Measurements from ENCODE around the gene KIRREL3. TPM values are rescaled to one million over a fixed set of nuclear protein-coding genes. Genes with fewer than 3 reads are reported as not detected.

KIRREL3 gene
- polyA plus RNA-seq, 1 of the 3 experiments (the other 2 are of a cell fraction): 3.7 TPM

DNA sequence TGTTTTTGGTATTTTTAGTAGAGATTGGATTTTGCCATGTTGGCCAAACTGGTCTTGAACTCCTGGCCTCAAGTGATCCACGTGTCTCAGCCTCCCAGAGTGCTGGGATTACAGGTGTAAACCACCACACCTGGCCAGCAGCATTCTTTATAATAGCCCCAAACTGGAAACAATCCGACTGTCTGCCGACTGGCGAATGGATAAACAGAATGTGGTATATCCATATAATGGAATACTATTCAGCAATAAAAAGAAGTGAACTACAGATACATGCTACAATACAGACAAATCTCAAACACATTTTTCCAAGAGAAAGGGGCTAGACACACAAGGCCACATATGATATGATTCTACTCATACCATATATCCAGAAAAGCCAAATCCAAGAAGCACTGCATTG lies 493.8 kb downstream of the KIRREL3 start:
- Histone ChIP-seq H3K27me3 (ENCODE audit: insufficient read depth) (no peaks in the 10 kb centered on the region), H3K4me1 (ENCODE audit: control insufficient read depth in 1 of 2, insufficient read depth in 2 of 2, low read depth in 1 of 2, low read length in 1 of 2) (peaks cover 0 to 22% of the 10 kb centered on the region in 2 experiments; a peak in 2 of 4 replicates), H2AFZ (ENCODE audit: low read depth) (no peak overlapping the region), H3K9me2 (no peaks in the 10 kb centered on the region), H3K4me2 (no peak overlapping the region), H3K79me2 (ENCODE audit: insufficient read depth) (no peaks in the 10 kb centered on the region), H3K27ac (ENCODE audit: low read depth in 2 of 2, low read length in 1 of 2) (no peak overlapping the region), H4K20me1 (ENCODE audit: insufficient read depth) (no peaks in the 10 kb centered on the region), H3K9ac (no peak overlapping the region), H3K9me3 (peaks cover 6% of the 10 kb centered on the region; the same call in 1 of the 2 replicates), H3K4me3 (ENCODE audit: low read depth in 2 of 2, low read length in 1 of 2) (no peak overlapping the region), H3F3A (replicated peaks; ENCODE audit: insufficient read depth) (no peaks in the 10 kb centered on the region), H3K36me3 (replicated peaks in 1 of 2; ENCODE audit: control insufficient read depth in 1 of 2, insufficient read depth in 2 of 2, low read length in 1 of 2) (no peaks in the 10 kb centered on the region)
- ChIA-PET POLR2A (no interaction called here), CTCF (no interaction called here)
- TF ChIP-seq MEF2A (IDR thresholded peaks at IDR 0.05; ENCODE audit: borderline replicate concordance, low read depth) (no peak), JUND (IDR thresholded peaks at IDR 0.05) (no peak), SMC3 (IDR thresholded peaks at IDR 0.05; ENCODE audit: low read depth, low read length) (no peak)
- TF ChIP-seq, protein P1, sequence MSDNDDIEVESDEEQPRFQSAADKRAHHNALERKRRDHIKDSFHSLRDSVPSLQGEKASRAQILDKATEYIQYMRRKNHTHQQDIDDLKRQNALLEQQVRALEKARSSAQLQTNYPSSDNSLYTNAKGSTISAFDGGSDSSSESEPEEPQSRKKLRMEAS (IDR thresholded peaks at IDR 0.05; ENCODE audit: low read depth): no peak
- TF ChIP-seq, protein P2, sequence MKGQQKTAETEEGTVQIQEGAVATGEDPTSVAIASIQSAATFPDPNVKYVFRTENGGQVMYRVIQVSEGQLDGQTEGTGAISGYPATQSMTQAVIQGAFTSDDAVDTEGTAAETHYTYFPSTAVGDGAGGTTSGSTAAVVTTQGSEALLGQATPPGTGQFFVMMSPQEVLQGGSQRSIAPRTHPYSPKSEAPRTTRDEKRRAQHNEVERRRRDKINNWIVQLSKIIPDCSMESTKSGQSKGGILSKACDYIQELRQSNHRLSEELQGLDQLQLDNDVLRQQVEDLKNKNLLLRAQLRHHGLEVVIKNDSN (IDR thresholded peaks at IDR 0.05; ENCODE audit: borderline replicate concordance, low read depth): no peak
- no peak for DNase-seq
- WGBS (ENCODE audit: low lambda C conversion rate): 66% methylated on average over 4 of the region's 4 CpGs

DNA sequence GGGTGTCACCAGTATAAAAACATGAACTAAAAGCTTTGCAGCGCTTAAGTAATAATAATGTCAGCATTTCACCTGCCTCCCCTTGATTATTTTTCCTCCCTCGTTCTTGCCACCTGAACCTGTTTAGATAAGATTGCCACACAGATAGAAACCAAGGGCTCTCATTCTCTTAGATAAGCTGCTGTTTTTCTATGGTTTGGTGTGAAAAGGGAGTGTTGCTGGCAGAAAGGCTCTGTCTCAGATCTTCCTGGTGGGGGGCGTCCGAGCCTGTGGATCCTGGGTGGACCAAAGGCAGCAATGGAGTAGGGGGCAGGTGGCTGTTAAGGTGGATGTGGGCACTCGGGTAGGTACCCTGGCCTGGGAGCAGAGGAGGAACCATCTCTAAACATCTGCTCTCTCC lies 497.6 kb downstream of the KIRREL3 start:
- Histone ChIP-seq H3K4me3 (ENCODE audit: low read depth in 2 of 2, low read length in 1 of 2) (no peak overlapping the region), H3K9me3 (peaks cover 6% of the 10 kb centered on the region; the same call in 1 of the 2 replicates), H3K27ac (ENCODE audit: low read depth in 2 of 2, low read length in 1 of 2) (peak overlapping the region in 1 of 2 experiments; percentile 66; a peak in 2 of 4 replicates), H4K20me1 (ENCODE audit: insufficient read depth) (no peaks in the 10 kb centered on the region), H3K27me3 (ENCODE audit: insufficient read depth) (no peaks in the 10 kb centered on the region), H3K9me2 (no peaks in the 10 kb centered on the region), H3K4me1 (ENCODE audit: control insufficient read depth in 1 of 2, insufficient read depth in 2 of 2, low read depth in 1 of 2, low read length in 1 of 2) (peaks cover 0 to 28% of the 10 kb centered on the region in 2 experiments; a peak in 2 of 4 replicates), H3F3A (replicated peaks; ENCODE audit: insufficient read depth) (no peaks in the 10 kb centered on the region), H3K4me2 (no peak overlapping the region), H3K36me3 (replicated peaks in 1 of 2; ENCODE audit: control insufficient read depth in 1 of 2, insufficient read depth in 2 of 2, low read length in 1 of 2) (no peaks in the 10 kb centered on the region), H2AFZ (ENCODE audit: low read depth) (no peak overlapping the region), H3K79me2 (ENCODE audit: insufficient read depth) (no peaks in the 10 kb centered on the region), H3K9ac (no peak overlapping the region)
- ChIA-PET POLR2A (interaction anchor here (0.7 to 1.3 kb wide), 3 partner anchors 22 to 32 kb away, joined by 3 read pairs; no protein-coding TSS in a partner anchor), CTCF (interaction anchor here (1.1 to 3.4 kb wide), 8 partner anchors 11 to 146 kb away, joined by 3 to 21 read pairs (median 5); no protein-coding TSS in a partner anchor)
- no peak for TF ChIP-seq MXI1 (IDR thresholded peaks at IDR 0.05; ENCODE audit: low read depth, low read length)
- TF ChIP-seq GATA2 (CRISPR knock-in tag; IDR thresholded peaks at IDR 0.05): peak; percentile 58
- TF ChIP-seq, protein P3, sequence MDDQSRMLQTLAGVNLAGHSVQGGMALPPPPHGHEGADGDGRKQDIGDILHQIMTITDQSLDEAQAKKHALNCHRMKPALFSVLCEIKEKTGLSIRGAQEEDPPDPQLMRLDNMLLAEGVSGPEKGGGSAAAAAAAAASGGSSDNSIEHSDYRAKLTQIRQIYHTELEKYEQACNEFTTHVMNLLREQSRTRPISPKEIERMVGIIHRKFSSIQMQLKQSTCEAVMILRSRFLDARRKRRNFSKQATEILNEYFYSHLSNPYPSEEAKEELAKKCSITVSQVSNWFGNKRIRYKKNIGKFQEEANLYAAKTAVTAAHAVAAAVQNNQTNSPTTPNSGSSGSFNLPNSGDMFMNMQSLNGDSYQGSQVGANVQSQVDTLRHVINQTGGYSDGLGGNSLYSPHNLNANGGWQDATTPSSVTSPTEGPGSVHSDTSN (IDR thresholded peaks at IDR 0.05): no peak
- TF ChIP-seq JUND (IDR thresholded peaks at IDR 0.05): no peak
- TF ChIP-seq, protein P4, sequence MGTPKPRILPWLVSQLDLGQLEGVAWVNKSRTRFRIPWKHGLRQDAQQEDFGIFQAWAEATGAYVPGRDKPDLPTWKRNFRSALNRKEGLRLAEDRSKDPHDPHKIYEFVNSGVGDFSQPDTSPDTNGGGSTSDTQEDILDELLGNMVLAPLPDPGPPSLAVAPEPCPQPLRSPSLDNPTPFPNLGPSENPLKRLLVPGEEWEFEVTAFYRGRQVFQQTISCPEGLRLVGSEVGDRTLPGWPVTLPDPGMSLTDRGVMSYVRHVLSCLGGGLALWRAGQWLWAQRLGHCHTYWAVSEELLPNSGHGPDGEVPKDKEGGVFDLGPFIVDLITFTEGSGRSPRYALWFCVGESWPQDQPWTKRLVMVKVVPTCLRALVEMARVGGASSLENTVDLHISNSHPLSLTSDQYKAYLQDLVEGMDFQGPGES (IDR thresholded peaks at IDR 0.05; ENCODE audit: low read depth, low read length): no peak
- TF ChIP-seq TEAD4 (IDR thresholded peaks at IDR 0.05; ENCODE audit: borderline replicate concordance, insufficient read depth): no peak
- no peak for DNase-seq
- WGBS (ENCODE audit: low lambda C conversion rate): 53% methylated on average over 5 of the region's 5 CpGs

Measured in SK-N-SH (cell line).